ENCODE data around the gene CD46. TPM values are rescaled to one million over a fixed set of nuclear protein-coding genes. Genes with fewer than 3 reads are reported as not detected.
"Not testable (repeated sequence)": the region's sequence is repeated elsewhere in the genome, so short reads cannot be mapped to it uniquely, and the experiment has no call there.

CD46 gene
- total RNA-seq (ENCODE audit: low replicate concordance): 56.4 and 92.3 TPM in 2 replicates

GRCh38 chr1:207751790-207752455 is at the start of gene CD46:
CD46 (plus strand) TSS chr1:207752054; CDS start chr1:207752213, 159 bp downstream.
- peak within 1 kb of the TSS; percentile 94 for H3K4me3 ChIP-seq (ENCODE audit: low read depth, low read length)
- peak; percentile 89 for DNase-seq (ENCODE audit: low read depth)
- no peak for TF ChIP-seq CTCF (IDR thresholded peaks at IDR 0.05; ENCODE audit: insufficient read depth, low read length)

GRCh38 chr1:207702317-207702716 is 49.5 kb upstream of the CD46 start:
- TF ChIP-seq CTCF (IDR thresholded peaks at IDR 0.05; ENCODE audit: insufficient read depth, low read length): no peak

GRCh38 chr1:207703712-207704111 is 48.1 kb upstream of the CD46 start:
- TF ChIP-seq CTCF (IDR thresholded peaks at IDR 0.05; ENCODE audit: insufficient read depth, low read length): no peak
- H3K4me3 ChIP-seq (ENCODE audit: low read depth, low read length): no peak overlapping the region
- no peak for DNase-seq (ENCODE audit: low read depth)

More at GRCh38 chr1:207702317-207702716, 49.5 kb upstream of the CD46 start:
- H3K4me3 ChIP-seq (ENCODE audit: low read depth, low read length): no peak overlapping the region
- DNase-seq (ENCODE audit: low read depth): peak; percentile 32

- DNase-seq (ENCODE audit: low read depth); H3K4me3 ChIP-seq (ENCODE audit: low read depth, low read length): not testable (repeated sequence)
Observed at GRCh38 chr1:207708004-207708403, 43.9 kb upstream of the CD46 start.

- TF ChIP-seq CTCF (IDR thresholded peaks at IDR 0.05; ENCODE audit: insufficient read depth, low read length): no peak
- H3K4me3 ChIP-seq (ENCODE audit: low read depth, low read length): no peak overlapping the region
- no peak for DNase-seq (ENCODE audit: low read depth)
Observed at GRCh38 chr1:207711285-207711684, 40.6 kb upstream of the CD46 start.

GRCh38 chr1:207712701-207713100 is 39.2 kb upstream of the CD46 start:
- DNase-seq (ENCODE audit: low read depth); H3K4me3 ChIP-seq (ENCODE audit: low read depth, low read length): not testable (repeated sequence)

GRCh38 chr1:207713529-207713928 is 38.3 kb upstream of the CD46 start:
- no peak for TF ChIP-seq CTCF (IDR thresholded peaks at IDR 0.05; ENCODE audit: insufficient read depth, low read length)
- DNase-seq (ENCODE audit: low read depth): no peak
- H3K4me3 ChIP-seq (ENCODE audit: low read depth, low read length): no peak overlapping the region

- no peak overlapping the region for H3K4me3 ChIP-seq (ENCODE audit: low read depth, low read length)
- DNase-seq (ENCODE audit: low read depth): no peak
- no peak for TF ChIP-seq CTCF (IDR thresholded peaks at IDR 0.05; ENCODE audit: insufficient read depth, low read length)
Observed at GRCh38 chr1:207719234-207719633, 32.6 kb upstream of the CD46 start.

- H3K4me3 ChIP-seq (ENCODE audit: low read depth, low read length); DNase-seq (ENCODE audit: low read depth): not testable (repeated sequence)
Observed at GRCh38 chr1:207728200-207728858, 23.5 kb upstream of the CD46 start.

- not testable (repeated sequence) for DNase-seq (ENCODE audit: low read depth); H3K4me3 ChIP-seq (ENCODE audit: low read depth, low read length)
Observed at GRCh38 chr1:207737503-207738157, 14.2 kb upstream of the CD46 start.

Data from fibroblast of the aortic adventitia (primary cell).